ENCODE data around the gene FOXN3. TPM values are rescaled to one million over a fixed set of nuclear protein-coding genes. Genes with fewer than 3 reads are reported as not detected.

FOXN3 gene
- total RNA-seq, 1 donor from 2014 or later = 34.5 TPM

DNA sequence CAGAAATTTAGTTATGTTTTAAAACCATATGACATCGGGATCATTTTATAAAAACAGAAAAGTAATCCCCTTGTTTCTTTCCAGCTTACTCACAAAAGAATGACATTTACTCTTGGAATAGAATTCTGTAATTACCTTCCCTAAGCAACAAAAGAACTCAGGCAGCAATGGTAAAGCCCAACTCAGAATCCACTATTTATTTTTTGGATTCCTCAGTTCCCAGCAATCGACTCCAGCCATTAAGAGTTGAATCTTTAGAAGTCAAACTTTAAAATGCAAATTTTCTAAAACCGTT, 65.9 kb downstream of the FOXN3 start:
- no peak for DNase-seq (ENCODE audit: low read depth)
- TF ChIP-seq, protein P1, sequence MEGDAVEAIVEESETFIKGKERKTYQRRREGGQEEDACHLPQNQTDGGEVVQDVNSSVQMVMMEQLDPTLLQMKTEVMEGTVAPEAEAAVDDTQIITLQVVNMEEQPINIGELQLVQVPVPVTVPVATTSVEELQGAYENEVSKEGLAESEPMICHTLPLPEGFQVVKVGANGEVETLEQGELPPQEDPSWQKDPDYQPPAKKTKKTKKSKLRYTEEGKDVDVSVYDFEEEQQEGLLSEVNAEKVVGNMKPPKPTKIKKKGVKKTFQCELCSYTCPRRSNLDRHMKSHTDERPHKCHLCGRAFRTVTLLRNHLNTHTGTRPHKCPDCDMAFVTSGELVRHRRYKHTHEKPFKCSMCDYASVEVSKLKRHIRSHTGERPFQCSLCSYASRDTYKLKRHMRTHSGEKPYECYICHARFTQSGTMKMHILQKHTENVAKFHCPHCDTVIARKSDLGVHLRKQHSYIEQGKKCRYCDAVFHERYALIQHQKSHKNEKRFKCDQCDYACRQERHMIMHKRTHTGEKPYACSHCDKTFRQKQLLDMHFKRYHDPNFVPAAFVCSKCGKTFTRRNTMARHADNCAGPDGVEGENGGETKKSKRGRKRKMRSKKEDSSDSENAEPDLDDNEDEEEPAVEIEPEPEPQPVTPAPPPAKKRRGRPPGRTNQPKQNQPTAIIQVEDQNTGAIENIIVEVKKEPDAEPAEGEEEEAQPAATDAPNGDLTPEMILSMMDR (IDR thresholded peaks at IDR 0.05; ENCODE audit: insufficient read depth, low read length, poor library complexity, severe bottlenecking) = no peak
- H3K4me3 ChIP-seq (ENCODE audit: low read depth, low read length) = no peak overlapping the region
- no peaks in the 10 kb centered on the region for H3K36me3 ChIP-seq (ENCODE audit: control insufficient read depth, insufficient read depth, low read length)
- no peaks in the 10 kb centered on the region for H3K27me3 ChIP-seq (ENCODE audit: control insufficient read depth, insufficient read depth, low read length)

DNA sequence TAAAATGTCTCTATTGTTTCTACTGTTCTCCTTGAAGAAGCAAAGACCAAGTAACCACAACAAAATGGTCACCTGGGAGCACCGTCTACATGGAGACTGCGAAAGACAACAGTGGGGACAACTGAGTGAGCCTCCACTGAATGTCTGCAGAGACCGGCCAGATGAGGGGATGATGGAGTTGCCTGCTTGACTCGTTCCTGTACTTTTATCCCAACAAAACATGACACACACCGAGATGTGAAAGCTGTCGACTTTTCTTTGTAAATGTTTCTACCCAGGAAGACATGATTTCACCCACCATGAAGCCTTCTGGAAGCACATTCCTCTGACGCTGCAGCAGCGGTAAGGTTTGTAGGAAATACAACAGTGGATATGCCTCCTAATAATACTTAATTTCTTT, 66.9 kb downstream of the FOXN3 start:
- no peak overlapping the region for H3K4me3 ChIP-seq (ENCODE audit: low read depth, low read length)
- H3K27me3 ChIP-seq (ENCODE audit: control insufficient read depth, insufficient read depth, low read length) = no peaks in the 10 kb centered on the region
- DNase-seq (ENCODE audit: low read depth) = no peak
- TF ChIP-seq, protein P1 (IDR thresholded peaks at IDR 0.05; ENCODE audit: insufficient read depth, low read length, poor library complexity, severe bottlenecking) = no peak
- no peaks in the 10 kb centered on the region for H3K36me3 ChIP-seq (ENCODE audit: control insufficient read depth, insufficient read depth, low read length)

DNA sequence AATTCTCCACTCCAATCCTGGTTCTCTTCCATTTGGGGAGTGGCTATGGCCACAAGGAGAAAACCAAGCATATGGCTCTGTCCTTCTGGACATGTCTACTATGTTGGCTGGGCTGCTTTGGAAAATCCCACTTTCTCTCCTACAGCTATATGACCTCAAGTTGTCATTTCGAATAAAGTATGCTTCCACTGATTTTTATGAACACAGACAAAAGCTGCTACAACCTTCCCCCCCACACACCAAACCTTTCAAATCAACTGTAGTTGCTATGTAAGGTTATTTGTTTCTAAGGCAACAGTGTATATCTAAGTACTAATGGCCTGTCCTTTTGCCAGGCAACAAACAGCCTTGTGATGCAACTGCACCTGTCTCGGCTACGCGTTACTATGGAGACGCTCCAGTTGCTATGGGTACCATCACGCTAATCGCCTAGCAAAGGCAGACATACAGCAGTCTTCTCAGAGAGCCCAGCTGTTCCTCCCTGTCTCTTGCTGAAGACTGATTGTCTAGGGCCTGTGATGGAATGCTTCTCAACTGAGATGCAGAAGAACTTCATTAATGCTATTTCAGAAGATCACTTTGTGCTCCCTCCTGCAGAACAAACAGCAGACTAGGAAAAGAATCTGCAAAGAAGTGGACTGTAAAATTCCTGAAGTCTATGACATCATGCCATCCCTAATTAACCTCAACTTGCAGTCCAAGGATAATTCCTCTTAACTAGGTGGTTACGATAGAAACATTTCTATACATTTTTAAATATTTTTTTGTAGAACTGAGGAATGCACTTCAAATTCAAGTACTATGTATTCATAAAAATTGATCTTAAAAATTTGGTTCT, 67.6 kb downstream of the FOXN3 start:
- no peak for DNase-seq (ENCODE audit: low read depth)
- H3K4me3 ChIP-seq (ENCODE audit: low read depth, low read length) = no peak overlapping the region
- H3K27me3 ChIP-seq (ENCODE audit: control insufficient read depth, insufficient read depth, low read length) = no peaks in the 10 kb centered on the region
- TF ChIP-seq, protein P1 (IDR thresholded peaks at IDR 0.05; ENCODE audit: insufficient read depth, low read length, poor library complexity, severe bottlenecking) = no peak
- no peaks in the 10 kb centered on the region for H3K36me3 ChIP-seq (ENCODE audit: control insufficient read depth, insufficient read depth, low read length)

GRCh38 chr14:89348722-89349121, 68.3 kb downstream of the FOXN3 start:
- no peak overlapping the region for H3K4me3 ChIP-seq (ENCODE audit: low read depth, low read length)
- no peak for DNase-seq (ENCODE audit: low read depth)
- H3K36me3 ChIP-seq (ENCODE audit: control insufficient read depth, insufficient read depth, low read length) = no peaks in the 10 kb centered on the region
- TF ChIP-seq, protein P1 (IDR thresholded peaks at IDR 0.05; ENCODE audit: insufficient read depth, low read length, poor library complexity, severe bottlenecking) = no peak
- H3K27me3 ChIP-seq (ENCODE audit: control insufficient read depth, insufficient read depth, low read length) = no peaks in the 10 kb centered on the region

DNA sequence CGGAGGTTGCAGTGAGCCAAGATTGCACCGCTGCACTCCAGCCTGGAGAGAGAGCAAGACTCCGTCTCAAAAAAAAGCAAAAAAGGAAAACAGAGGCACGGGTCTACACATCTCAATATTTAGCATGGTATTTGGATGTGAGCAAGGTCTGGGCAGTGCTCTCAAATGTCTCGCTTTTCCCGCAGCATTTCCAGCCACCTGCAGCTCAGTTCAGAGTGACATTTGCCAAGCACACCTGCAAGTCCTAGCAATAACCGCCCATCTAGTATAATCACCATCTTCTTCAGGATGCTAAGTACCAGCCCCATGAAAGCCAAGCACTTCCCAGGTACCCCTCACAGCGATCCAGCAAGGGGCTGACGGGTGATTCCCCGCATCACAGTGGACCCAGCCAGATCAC, 69.1 kb downstream of the FOXN3 start:
- Histone ChIP-seq H3K4me3 (ENCODE audit: low read depth, low read length) (no peak overlapping the region), H3K36me3 (ENCODE audit: control insufficient read depth, insufficient read depth, low read length) (no peaks in the 10 kb centered on the region), H3K27me3 (ENCODE audit: control insufficient read depth, insufficient read depth, low read length) (no peaks in the 10 kb centered on the region)
- TF ChIP-seq, protein P1 (IDR thresholded peaks at IDR 0.05; ENCODE audit: insufficient read depth, low read length, poor library complexity, severe bottlenecking) = no peak
- DNase-seq (ENCODE audit: low read depth) = no peak

DNA sequence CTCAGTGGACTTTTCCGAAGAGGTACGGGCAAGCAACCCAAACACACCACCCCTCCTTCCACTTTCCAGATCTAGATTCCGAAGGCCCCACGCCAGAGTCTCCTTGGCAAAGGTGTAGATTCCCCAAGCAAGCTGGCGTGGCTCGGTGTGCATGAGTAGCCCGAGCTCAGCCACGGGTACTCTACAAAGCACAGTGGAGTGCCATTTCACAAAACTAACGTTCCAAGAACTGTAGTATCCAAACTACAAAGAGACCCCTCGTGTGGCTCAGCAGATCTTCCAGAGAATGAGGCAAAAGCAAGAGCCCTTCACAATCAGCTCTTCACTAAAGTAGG, 72.1 kb downstream of the FOXN3 start:
- Histone ChIP-seq H3K27me3 (ENCODE audit: control insufficient read depth, insufficient read depth, low read length) (no peaks in the 10 kb centered on the region), H3K36me3 (ENCODE audit: control insufficient read depth, insufficient read depth, low read length) (no peaks in the 10 kb centered on the region), H3K4me3 (ENCODE audit: low read depth, low read length) (no peak overlapping the region)
- TF ChIP-seq, protein P1 (IDR thresholded peaks at IDR 0.05; ENCODE audit: insufficient read depth, low read length, poor library complexity, severe bottlenecking) = no peak
- no peak for DNase-seq (ENCODE audit: low read depth)

Data from kidney epithelial cell (primary cell).